HG03135 (cell line): ENCODE data around the gene ECSIT.

Source experiments
- ATAC-seq: cut with Tn5 transposase; IDR thresholded peaks from one replicate; pipeline ENCODE4 v1.9.1; 2021; ENCODE audit warnings: mild to moderate bottlenecking, moderate library complexity; ENCODE audit not compliant: unreplicated experiment

The ECSIT gene

DNA sequence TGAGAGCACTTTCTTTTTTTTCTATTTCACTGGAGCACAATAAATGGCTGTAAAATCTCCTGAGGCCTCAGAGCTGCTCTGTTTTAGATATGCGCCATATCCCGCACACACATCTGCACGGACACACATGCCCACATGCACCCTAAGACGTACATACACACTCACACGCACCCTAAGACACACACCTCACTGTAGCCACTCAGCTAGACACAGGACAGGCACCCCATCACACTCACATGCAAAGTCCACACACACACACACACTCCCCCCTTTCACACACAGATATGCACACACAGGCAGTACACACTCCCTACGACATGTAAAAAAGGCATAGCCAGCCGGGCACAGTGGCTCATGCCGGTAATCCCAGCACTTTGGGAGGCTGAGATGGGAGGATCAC, 21.3 kb upstream of the ECSIT start:
- ATAC-seq: no peak

- ATAC-seq: no peak
Measured at GRCh38 chr19:11549386-11549953, 20.5 kb upstream of the ECSIT start.

GRCh38 chr19:11547929-11548700, 19.2 kb upstream of the ECSIT start:
- ATAC-seq: no peak

- no peak for ATAC-seq
Measured at GRCh38 chr19:11541238-11541637, 12.3 kb upstream of the ECSIT start.

DNA sequence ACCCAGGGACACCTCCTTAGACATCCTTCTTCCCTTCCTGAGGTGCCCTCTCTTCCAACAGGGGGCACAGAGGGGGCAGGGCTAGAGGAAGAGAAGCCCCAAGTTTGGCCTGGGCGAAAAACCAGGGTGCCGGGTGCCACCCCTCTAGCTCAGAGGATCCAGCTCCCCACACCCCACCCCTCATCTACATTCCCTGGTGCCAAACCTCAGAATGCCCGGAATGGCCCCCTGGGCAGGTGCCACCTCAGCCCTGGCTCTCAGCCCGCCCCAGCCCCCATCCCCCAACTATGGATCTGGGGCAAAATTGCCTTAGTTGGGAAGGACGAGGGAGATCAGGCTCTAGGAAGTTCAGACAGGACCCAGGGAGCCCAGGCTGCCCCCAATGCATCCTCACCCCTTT, 11.7 kb upstream of the ECSIT start:
- no peak for ATAC-seq

DNA sequence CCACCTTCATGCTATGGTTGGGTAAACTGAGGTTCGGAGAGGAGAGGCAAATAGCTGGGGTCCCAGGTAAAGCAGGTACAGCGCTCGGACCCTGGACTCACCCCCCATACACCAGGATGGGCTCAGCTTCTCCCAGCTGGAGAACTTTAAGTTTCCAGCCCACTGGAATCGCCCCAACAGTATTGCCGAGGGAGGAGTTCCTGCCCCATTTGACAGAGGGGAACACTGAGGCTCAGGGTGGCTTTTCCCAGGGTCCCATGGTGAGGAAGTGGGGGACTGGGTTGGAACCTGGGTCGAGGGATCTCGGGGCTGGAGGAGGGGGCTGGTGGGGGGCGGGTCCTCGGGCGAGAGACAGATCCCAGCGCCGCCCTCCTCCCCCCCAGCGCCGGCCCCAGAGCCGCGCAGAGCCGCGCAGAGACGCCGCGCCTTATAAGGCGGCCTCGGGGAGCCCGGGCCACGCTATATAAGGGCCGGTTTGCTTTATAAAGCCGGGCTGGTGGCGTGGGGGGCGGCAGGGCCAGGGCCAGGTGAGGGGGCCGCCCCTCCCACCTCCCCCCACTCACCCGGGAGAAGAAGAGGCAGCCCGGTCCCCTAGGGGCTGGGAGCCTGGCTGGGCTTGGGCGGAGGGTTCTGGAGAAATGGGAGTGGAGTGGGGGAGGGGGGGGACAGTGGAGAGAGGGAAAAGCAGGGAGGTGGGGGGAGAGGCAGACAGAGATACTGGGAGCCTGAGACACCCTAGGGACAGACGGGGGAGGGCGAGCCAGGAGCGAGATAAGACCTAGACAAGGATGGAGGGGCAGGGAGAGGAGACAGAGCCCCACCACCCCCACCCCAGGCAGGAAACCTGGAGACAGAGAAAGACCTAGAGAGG, 10.8 kb upstream of the ECSIT start:
- ATAC-seq: no peak

DNA sequence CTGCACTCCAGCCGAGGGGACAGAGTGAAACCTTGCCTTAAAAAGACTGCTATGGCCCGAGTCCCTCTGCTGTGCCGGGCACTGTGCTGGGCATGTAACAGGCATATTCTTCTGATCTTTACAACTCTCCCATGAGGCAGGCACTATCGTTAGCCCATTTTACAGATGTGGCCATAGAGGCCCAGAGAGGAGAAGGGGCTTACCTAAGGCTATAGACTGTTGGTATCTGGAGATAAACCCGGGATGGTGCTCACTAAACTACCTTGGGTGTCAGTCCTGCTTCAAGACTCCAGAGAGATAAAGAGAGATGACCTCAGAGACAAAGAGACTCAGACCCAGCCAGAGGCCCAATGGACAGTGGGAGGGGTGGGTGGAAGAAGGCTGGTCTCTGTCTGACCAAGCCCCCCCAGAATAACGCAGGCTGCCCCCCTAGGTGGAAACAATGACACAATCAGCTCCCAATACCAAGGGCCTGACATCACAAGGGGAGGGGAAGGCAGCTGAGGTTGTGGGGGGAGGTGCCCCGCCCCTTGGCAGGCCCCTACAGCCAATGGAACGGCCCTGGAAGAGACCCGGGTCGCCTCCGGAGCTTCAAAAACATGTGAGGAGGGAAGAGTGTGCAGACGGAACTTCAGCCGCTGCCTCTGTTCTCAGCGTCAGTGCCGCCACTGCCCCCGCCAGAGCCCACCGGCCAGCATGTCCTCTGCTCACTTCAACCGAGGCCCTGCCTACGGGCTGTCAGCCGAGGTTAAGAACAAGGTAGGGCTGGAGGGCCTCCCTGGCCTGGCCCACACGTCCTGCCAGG, 9.5 kb upstream of the ECSIT start, which contains the start of gene CNN1:
Gene CNN1 (plus strand): TSS at position 620 of the 805 bp plus-strand sequence. CDS start 77 bp downstream, at position 697.
- no peak for ATAC-seq

DNA sequence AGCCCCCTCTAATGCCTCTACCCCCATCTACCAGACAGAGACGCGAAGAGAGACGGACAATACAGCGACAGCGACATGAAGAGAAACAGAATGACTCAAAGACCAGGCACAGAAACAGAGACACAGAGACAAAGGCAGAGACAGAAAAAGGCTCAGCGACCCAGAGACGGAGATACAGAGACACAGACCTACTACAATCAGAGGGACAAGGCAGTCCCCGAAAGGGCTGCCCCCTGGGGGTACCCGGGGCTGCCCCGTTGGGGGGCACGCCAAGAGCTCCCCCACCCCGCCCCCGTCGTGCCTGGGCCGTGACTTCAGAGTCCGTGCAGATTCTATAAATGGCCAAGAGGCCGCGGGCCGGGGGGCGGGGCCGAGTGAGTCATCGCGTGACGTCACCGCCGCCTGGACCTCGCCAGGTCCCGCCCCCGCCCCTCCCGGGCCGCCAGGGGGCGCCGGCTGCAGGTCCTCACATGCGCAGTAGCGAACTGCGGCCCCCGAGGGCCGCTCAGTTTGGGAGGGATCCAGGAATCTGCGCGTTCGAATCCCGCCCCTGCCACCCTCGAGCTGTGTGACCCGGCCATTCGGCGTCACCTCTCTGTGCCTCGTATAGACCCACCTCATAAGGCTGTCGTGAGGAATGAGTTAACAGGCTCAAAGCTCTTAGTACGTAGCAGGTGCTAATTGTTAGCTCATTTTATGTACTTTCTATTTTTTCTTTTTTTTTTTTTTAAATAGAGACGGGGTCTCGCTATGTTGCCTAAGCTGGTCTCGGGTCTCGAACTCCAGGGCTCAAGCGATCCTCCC, 7.1 kb upstream of the ECSIT start:
- no peak for ATAC-seq

GRCh38 chr19:11534948-11535347, 6.0 kb upstream of the ECSIT start:
- ATAC-seq: no peak

GRCh38 chr19:11534538-11534937, 5.6 kb upstream of the ECSIT start:
- ATAC-seq: no peak

- no peak for ATAC-seq
Measured at GRCh38 chr19:11530432-11530831, 1.5 kb upstream of the ECSIT start.

DNA sequence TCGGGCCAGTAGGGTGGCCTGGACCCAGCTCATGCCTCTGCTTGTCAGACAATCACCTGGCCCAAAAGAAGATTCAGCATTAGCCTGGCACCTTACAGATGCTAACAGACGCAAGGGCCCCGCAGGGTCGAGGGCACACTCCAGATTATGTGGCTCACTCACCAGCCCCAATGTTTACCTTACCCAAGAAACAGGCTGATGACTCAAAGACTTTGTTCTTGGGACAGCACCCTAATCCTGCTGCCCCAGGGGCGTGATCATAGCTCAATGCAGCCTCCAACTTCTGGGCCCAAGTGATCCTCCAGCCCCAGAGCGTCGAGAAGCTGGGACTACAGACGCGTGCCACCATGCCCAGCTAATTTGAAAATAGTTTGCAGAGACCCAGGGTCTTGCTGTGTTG, 9.8 kb downstream of the ECSIT start:
- no peak for ATAC-seq

- no peak for ATAC-seq
Measured at GRCh38 chr19:11513946-11514345, 15.0 kb downstream of the ECSIT start.

DNA sequence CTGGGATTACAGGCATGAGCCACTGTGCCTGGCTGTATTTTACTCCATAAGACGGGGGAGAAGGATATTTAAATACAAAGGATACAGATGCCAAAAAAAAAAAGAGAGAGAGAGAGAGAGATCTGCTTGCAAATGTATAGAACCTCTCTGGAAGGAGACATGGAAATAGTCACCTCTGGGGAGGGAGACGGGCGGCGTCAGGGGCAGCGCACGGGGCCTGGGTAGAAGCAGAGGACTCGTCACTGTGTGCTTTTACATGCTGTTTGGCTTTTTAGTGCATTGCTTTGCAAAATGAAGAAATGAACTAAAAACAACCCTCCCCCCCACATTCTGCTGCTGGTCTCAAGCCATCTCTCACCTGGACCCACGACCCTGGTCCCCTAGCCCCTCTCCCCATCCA, 18.5 kb downstream of the ECSIT start:
- no peak for ATAC-seq

DNA sequence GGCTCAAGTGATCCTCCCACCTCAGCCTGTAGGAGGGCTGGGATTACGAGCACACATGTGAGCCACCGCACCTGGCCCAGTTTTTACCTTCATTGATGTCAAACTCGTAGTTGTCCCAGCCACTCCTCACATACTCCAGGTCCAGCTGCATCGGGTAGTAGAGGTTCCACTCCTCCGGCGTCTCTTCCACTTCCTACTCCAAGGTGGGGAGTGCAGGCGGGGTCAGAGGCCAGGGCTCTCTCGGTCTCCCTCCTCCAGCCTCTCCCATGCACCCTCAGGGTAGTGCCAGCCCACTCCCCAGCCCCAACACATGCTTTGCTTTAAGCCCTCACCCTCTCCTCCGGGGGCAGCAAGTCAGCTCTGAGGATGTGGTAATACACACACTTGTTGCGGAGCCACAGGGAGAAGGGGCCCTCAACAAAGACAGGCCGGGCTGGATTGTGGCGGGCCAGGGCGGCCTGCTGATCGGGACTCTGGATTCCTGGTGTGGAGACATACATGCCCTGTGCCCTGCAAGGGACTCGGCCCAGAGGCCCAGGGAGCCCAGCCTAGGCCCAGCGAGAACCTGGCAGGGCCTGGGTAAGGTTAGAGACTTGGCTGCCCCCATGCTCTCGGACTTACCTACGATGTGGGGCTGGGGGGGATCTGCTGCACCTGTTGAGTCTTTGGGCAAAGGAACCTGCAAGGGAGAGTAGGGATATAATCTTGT, 21.4 kb downstream of the ECSIT start:
- no peak for ATAC-seq

DNA sequence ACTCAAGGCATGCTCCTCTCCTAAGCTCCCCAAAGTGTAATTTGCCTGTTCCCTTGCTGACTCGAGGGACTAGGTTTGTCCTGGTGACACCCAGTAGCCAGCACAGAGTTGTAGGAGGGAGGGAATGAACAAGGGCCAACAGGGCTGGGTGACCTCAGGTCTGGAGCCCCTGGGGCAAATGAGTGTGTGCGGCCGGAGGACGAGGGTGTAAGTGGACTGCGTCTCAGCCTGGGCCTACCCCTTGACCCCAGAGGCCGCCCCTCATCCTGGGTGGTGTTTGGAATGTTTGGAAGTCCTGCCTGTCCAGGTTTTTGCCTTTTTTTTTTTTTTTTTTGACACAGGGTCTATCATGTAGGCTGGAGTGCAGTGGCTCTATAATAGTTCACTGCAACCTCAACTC, 22.0 kb downstream of the ECSIT start:
- ATAC-seq: no peak

DNA sequence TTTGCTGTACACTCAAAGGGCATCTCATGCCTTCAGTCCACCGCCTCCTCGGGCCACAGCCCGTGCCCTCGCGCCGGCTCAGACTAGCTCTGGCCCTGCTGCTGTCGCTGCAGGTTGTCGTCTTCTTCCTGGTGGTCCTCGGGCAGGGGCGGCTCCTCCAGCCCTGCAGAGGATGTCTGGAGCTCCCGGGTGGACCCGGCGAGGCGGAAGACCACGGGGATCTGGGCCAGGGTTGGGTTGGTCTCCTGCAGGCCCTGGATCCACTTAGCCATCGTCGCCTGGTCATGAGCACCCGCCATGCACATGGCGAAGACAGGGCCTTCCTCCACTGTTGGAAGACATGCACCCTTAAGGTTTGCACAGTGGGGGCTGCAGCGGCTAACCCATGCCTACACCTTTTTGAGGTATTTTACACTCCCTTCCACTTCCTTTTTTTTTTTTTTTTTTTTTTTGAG, 22.8 kb downstream of the ECSIT start:
- peak; percentile 22 for ATAC-seq

DNA sequence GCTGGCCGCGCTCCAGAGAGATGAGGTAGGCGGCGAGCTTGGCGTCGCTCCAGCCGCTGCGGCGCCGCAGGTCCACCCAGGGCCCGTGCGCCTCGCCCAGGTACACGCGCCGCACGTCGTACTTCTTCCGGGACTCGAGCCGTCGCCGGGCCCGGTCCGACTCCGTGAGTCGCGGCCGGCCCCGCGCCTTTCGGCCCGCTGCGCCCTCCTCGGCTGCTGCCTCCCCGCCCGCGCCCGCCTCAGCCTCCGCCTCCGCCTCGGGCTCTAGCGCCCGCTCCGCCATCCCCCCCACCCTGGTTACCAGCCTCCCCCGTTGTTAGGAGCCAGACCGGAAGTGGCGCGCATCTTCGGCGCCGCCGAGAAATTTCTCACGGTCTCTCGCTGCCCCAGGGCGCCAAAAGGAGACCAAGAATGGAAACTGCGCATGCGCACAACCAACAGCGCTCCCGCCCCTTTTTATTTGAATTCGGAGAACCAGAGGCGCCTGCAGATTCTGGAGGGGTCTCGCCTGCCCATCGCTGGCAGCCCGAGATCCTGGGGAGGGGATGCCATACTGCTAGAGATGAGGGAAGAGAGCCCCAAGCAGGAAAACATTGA, 23.3 kb downstream of the ECSIT start, which contains the start of gene ZNF653:
Gene ZNF653 (minus strand): TSS at position 336 of the 597 bp plus-strand sequence. CDS start 53 bp downstream, at position 283.
- ATAC-seq: peak; percentile 50

DNA sequence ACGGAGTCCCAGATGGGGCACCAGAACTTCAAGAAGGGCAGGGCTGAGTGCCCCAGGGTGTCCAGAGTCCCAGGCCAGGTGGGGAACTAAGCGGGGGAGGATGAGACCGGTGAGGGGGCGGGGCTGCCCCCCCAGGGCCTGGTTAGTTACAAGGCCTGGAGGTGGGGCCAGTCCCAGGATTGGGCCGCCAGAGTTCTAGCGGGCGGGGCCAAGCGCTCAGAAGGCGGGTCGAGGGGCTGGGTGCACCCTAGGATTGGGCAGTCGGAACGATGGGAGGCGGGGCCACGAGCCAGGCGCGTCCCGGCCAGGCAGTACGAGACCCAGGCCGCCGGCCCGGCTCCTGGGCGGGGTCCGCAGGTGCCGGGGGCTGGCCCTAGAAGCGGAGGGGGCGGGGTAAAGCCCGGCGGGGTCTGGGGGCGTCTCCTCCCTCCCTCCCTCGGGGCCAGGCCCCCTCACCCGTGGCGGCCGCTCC, 23.9 kb downstream of the ECSIT start:
- ATAC-seq: peak; percentile 81
